GM21423 (cell line): Measurements from ENCODE around the gene MSX1.

ENCODE experiments used
- ATAC-seq: cut with Tn5 transposase; IDR thresholded peaks from one replicate; pipeline ENCODE4 v1.9.1; 2021; ENCODE audit warnings: mild to moderate bottlenecking, moderate library complexity; ENCODE audit not compliant: unreplicated experiment

The MSX1 gene

GRCh38 chr4:4868040-4868757 lies 8.7 kb downstream of the MSX1 start:
- ATAC-seq = no peak

GRCh38 chr4:4868758-4869723 lies 9.6 kb downstream of the MSX1 start:
- ATAC-seq = no peak

GRCh38 chr4:4869731-4870571 lies 10.5 kb downstream of the MSX1 start:
- ATAC-seq = no peak

GRCh38 chr4:4870576-4871241 lies 11.2 kb downstream of the MSX1 start:
- no peak for ATAC-seq

GRCh38 chr4:4871242-4871572 lies 11.7 kb downstream of the MSX1 start:
- no peak for ATAC-seq

- no peak for ATAC-seq
These were observed 12.3 kb downstream of the MSX1 start for GRCh38 chr4:4871573-4872313.

- no peak for ATAC-seq
These were observed 12.9 kb downstream of the MSX1 start for GRCh38 chr4:4872314-4872903.

GRCh38 chr4:4873203-4873602 lies 13.7 kb downstream of the MSX1 start:
- no peak for ATAC-seq

GRCh38 chr4:4874254-4874653 lies 14.8 kb downstream of the MSX1 start:
- no peak for ATAC-seq

GRCh38 chr4:4875147-4875546 lies 15.7 kb downstream of the MSX1 start:
- ATAC-seq = no peak

GRCh38 chr4:4875611-4876010 lies 16.1 kb downstream of the MSX1 start:
- no peak for ATAC-seq

GRCh38 chr4:4876945-4877661 lies 17.6 kb downstream of the MSX1 start:
- no peak for ATAC-seq

GRCh38 chr4:4880492-4880891 lies 21.0 kb downstream of the MSX1 start:
- ATAC-seq = no peak

- no peak for ATAC-seq
These were observed 22.0 kb downstream of the MSX1 start for GRCh38 chr4:4881432-4881831.

- no peak for ATAC-seq
These were observed 25.1 kb downstream of the MSX1 start for GRCh38 chr4:4884611-4885010.

GRCh38 chr4:4887426-4887825 lies 28.0 kb downstream of the MSX1 start:
- no peak for ATAC-seq

- ATAC-seq = no peak
These were observed 29.2 kb downstream of the MSX1 start for GRCh38 chr4:4888695-4889094.

GRCh38 chr4:4889781-4890180 lies 30.3 kb downstream of the MSX1 start:
- ATAC-seq = no peak
